ENCODE measurements around the gene HOTAIR.

The HOTAIR gene

GRCh38 chr12:53980104-53980801 lies 5.5 kb upstream of the HOTAIR start:
- H3K36me3 ChIP-seq (ENCODE audit: control insufficient read depth in 5 of 5, insufficient read depth in 5 of 5, low read length in 5 of 5) = no peaks in the 10 kb centered on the region

DNA sequence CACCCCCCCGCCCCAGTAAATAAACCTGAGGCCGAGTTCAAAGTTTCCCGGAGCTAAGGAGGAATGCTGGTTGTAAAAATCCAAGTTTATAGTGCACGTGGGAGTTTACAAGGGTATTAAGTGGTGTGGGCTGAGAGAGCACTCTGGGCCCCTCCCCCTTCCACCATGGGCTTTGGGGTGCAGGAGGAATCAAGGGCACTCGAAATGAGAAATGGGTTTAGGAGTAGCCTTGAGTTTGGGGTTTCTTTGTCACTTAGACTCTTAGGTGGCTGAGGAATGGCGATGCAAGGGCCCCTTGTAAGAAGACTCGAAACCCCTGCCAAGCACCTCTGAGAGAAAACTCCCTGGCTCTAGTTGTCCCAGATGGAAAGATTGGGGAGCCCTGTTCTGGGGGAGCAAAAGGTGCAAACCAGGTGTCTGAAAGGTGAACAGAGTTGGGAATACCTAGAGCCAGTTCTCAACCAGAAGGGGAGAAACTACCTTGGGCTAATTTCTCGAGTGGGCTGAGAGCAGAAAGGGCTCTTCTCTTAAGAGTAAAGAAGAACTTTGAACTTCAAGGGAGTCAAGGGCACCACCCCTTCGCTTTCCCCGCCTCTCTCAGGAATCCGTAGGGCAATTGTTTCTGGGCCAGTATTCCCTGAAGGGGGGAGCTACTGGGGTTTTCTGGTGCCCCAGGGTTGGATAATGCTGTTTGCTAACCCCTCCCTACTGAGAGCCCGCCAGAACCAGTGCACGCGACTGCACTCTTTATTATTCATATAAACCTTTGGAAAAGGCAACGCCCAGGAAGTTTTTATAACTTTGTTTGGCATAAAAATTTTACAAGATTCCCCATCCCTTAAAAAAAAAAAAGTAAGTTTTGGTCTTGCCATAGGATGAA lies 4.0 kb upstream of the HOTAIR start:
- Histone ChIP-seq H3K9me3 (ENCODE audit: control insufficient read depth in 5 of 5, low read length in 5 of 5) (no peaks in the 10 kb centered on the region), H3K27me3 (ENCODE audit: control insufficient read depth in 5 of 5, insufficient read depth in 4 of 5, low read length in 5 of 5) (peaks cover 14 to 78% (median 57%) of the 10 kb centered on the region in 5 donors), H3K4me3 (ENCODE audit: low read depth in 1 of 5, low read length in 5 of 5) (no peak overlapping the region), H3K36me3 (ENCODE audit: control insufficient read depth in 5 of 5, insufficient read depth in 5 of 5, low read length in 5 of 5) (no peaks in the 10 kb centered on the region), H3K9ac (ENCODE audit: low read length in 5 of 5) (no peak overlapping the region), H3K27ac (ENCODE audit: low read depth, low read length) (no peak overlapping the region), H3K4me1 (ENCODE audit: control insufficient read depth in 5 of 5, insufficient read depth in 5 of 5, low read length in 5 of 5) (peaks cover 0 to 21% (median 19%) of the 10 kb centered on the region in 5 donors)

More at GRCh38 chr12:53980104-53980801, 5.5 kb upstream of the HOTAIR start:
- no peaks in the 10 kb centered on the region for H3K9me3 ChIP-seq (ENCODE audit: control insufficient read depth in 5 of 5, low read length in 5 of 5)
- H3K4me1 ChIP-seq (ENCODE audit: control insufficient read depth in 5 of 5, insufficient read depth in 5 of 5, low read length in 5 of 5) = peaks cover 0 to 14% (median 12%) of the 10 kb centered on the region in 5 donors
- H3K4me3 ChIP-seq (ENCODE audit: low read depth in 1 of 5, low read length in 5 of 5) = no peak overlapping the region
- H3K27me3 ChIP-seq (ENCODE audit: control insufficient read depth in 5 of 5, insufficient read depth in 4 of 5, low read length in 5 of 5) = peaks cover 14 to 83% (median 58%) of the 10 kb centered on the region in 5 donors
- no peak overlapping the region for H3K9ac ChIP-seq (ENCODE audit: low read length in 5 of 5)
- no peak overlapping the region for H3K27ac ChIP-seq (ENCODE audit: low read depth, low read length)

DNA sequence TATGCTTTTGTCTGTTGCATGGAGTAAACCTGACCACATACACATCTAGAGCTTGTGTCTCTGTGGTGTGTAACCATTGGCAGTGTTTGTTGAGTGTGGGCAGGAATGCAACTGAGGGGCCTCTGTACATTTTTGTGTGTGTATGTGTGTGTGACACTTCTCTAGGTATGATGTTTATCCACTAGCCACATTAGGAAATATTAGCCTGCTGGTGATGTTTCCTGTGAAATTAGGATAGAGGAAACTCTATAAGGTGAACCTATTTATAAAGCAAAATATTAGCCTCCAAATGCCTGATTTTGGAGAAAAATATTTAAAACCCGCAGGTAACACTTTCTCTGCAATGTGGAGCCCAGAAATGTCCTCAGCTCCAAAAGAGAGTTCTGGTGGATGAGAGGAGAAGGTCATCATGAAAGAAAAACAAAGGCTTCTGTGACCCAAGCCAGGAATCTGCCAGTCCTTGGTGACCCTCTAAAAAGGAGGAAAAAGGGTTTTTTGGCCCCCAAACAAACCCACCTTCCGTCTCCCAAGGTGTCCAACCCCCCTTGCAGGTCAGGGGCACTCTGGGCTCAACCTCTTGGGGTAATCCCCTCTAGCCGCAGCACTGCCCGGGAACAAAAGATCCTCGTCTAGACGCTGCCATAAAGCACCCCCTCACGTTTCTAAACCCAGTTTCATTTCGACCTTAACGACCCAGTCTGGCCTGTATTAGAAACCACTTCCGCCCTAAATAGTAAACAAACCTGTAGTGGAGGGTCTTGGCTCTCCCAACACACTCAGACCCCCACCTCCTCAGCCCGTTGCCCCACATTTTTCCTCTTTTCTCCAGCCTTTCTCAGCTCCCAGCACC lies 3.1 kb upstream of the HOTAIR start:
- Histone ChIP-seq H3K4me1 (ENCODE audit: control insufficient read depth in 5 of 5, insufficient read depth in 5 of 5, low read length in 5 of 5) (peaks cover 0 to 26% (median 24%) of the 10 kb centered on the region in 5 donors), H3K27me3 (ENCODE audit: control insufficient read depth in 5 of 5, insufficient read depth in 4 of 5, low read length in 5 of 5) (peaks cover 21 to 78% (median 56%) of the 10 kb centered on the region in 5 donors), H3K36me3 (ENCODE audit: control insufficient read depth in 5 of 5, insufficient read depth in 5 of 5, low read length in 5 of 5) (no peaks in the 10 kb centered on the region), H3K9me3 (ENCODE audit: control insufficient read depth in 5 of 5, low read length in 5 of 5) (peaks cover 0 to 4% (median 0%) of the 10 kb centered on the region in 5 donors), H3K4me3 (ENCODE audit: low read depth in 1 of 5, low read length in 5 of 5) (no peak overlapping the region), H3K9ac (ENCODE audit: low read length in 5 of 5) (no peak overlapping the region), H3K27ac (ENCODE audit: low read depth, low read length) (no peak overlapping the region)

GRCh38 chr12:53976823-53977595 lies 2.3 kb upstream of the HOTAIR start:
- H3K27me3 ChIP-seq (ENCODE audit: control insufficient read depth in 5 of 5, insufficient read depth in 4 of 5, low read length in 5 of 5) = peaks cover 29 to 78% (median 59%) of the 10 kb centered on the region in 5 donors
- H3K9ac ChIP-seq (ENCODE audit: low read length in 5 of 5) = no peak overlapping the region
- H3K4me3 ChIP-seq (ENCODE audit: low read depth in 1 of 5, low read length in 5 of 5) = no peak overlapping the region
- H3K4me1 ChIP-seq (ENCODE audit: control insufficient read depth in 5 of 5, insufficient read depth in 5 of 5, low read length in 5 of 5) = peaks cover 0 to 26% (median 25%) of the 10 kb centered on the region in 5 donors
- no peaks in the 10 kb centered on the region for H3K36me3 ChIP-seq (ENCODE audit: control insufficient read depth in 5 of 5, insufficient read depth in 5 of 5, low read length in 5 of 5)
- H3K27ac ChIP-seq (ENCODE audit: low read depth, low read length) = no peak overlapping the region
- peaks cover 0 to 4% (median 0%) of the 10 kb centered on the region in 5 donors for H3K9me3 ChIP-seq (ENCODE audit: control insufficient read depth in 5 of 5, low read length in 5 of 5)

GRCh38 chr12:53976172-53976822 lies 1.5 kb upstream of the HOTAIR start:
- no peaks in the 10 kb centered on the region for H3K36me3 ChIP-seq (ENCODE audit: control insufficient read depth in 5 of 5, insufficient read depth in 5 of 5, low read length in 5 of 5)
- no peak overlapping the region for H3K27ac ChIP-seq (ENCODE audit: low read depth, low read length)
- H3K4me3 ChIP-seq (ENCODE audit: low read depth in 1 of 5, low read length in 5 of 5) = no peak overlapping the region
- H3K27me3 ChIP-seq (ENCODE audit: control insufficient read depth in 5 of 5, insufficient read depth in 4 of 5, low read length in 5 of 5) = peaks cover 34 to 80% (median 61%) of the 10 kb centered on the region in 5 donors
- H3K9ac ChIP-seq (ENCODE audit: low read length in 5 of 5) = no peak overlapping the region
- H3K4me1 ChIP-seq (ENCODE audit: control insufficient read depth in 5 of 5, insufficient read depth in 5 of 5, low read length in 5 of 5) = peaks cover 0 to 26% (median 25%) of the 10 kb centered on the region in 5 donors
- H3K9me3 ChIP-seq (ENCODE audit: control insufficient read depth in 5 of 5, low read length in 5 of 5) = peaks cover 0 to 4% (median 0%) of the 10 kb centered on the region in 5 donors

- H3K27ac ChIP-seq (ENCODE audit: low read depth, low read length) = no peak overlapping the region
- H3K36me3 ChIP-seq (ENCODE audit: control insufficient read depth in 5 of 5, insufficient read depth in 5 of 5, low read length in 5 of 5) = no peaks in the 10 kb centered on the region
- peaks cover 36 to 82% (median 68%) of the 10 kb centered on the region in 5 donors for H3K27me3 ChIP-seq (ENCODE audit: control insufficient read depth in 5 of 5, insufficient read depth in 4 of 5, low read length in 5 of 5)
- H3K4me3 ChIP-seq (ENCODE audit: low read depth in 1 of 5, low read length in 5 of 5) = peak overlapping the region in 1 of 5 donors; percentile 66
- H3K9ac ChIP-seq (ENCODE audit: low read length in 5 of 5) = no peak overlapping the region
- peaks cover 0 to 26% (median 25%) of the 10 kb centered on the region in 5 donors for H3K4me1 ChIP-seq (ENCODE audit: control insufficient read depth in 5 of 5, insufficient read depth in 5 of 5, low read length in 5 of 5)
- peaks cover 0 to 4% (median 0%) of the 10 kb centered on the region in 5 donors for H3K9me3 ChIP-seq (ENCODE audit: control insufficient read depth in 5 of 5, low read length in 5 of 5)
Observed at GRCh38 chr12:53975479-53976152, 862 bp upstream of the HOTAIR start.

DNA sequence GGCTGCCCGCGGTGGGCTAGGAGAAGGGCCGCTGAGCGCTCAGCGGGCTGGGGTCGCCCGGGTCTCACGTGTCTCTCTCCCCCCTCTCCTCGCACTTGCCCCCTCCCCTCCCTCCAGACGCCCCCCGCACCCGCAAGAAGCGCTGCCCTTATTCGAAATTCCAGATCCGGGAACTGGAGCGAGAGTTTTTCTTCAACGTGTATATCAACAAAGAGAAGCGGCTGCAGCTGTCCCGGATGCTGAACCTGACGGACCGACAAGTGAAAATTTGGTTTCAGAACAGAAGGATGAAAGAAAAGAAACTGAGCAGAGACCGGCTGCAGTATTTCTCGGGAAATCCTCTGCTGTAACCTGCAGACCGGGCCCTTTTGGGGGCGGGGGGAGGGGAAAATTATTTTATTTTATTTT lies 314 bp upstream of the HOTAIR start:
- H3K9me3 ChIP-seq (ENCODE audit: control insufficient read depth in 5 of 5, low read length in 5 of 5) = peaks cover 0 to 4% (median 0%) of the 10 kb centered on the region in 5 donors
- peaks cover 39 to 88% (median 70%) of the 10 kb centered on the region in 5 donors for H3K27me3 ChIP-seq (ENCODE audit: control insufficient read depth in 5 of 5, insufficient read depth in 4 of 5, low read length in 5 of 5)
- H3K9ac ChIP-seq (ENCODE audit: low read length in 5 of 5) = no peak overlapping the region
- peak overlapping the region in 3 of 5 donors; percentile 39 to 66 (median 60) for H3K4me3 ChIP-seq (ENCODE audit: low read depth in 1 of 5, low read length in 5 of 5)
- peaks cover 0 to 26% (median 25%) of the 10 kb centered on the region in 5 donors for H3K4me1 ChIP-seq (ENCODE audit: control insufficient read depth in 5 of 5, insufficient read depth in 5 of 5, low read length in 5 of 5)
- no peaks in the 10 kb centered on the region for H3K36me3 ChIP-seq (ENCODE audit: control insufficient read depth in 5 of 5, insufficient read depth in 5 of 5, low read length in 5 of 5)
- no peak overlapping the region for H3K27ac ChIP-seq (ENCODE audit: low read depth, low read length)

DNA sequence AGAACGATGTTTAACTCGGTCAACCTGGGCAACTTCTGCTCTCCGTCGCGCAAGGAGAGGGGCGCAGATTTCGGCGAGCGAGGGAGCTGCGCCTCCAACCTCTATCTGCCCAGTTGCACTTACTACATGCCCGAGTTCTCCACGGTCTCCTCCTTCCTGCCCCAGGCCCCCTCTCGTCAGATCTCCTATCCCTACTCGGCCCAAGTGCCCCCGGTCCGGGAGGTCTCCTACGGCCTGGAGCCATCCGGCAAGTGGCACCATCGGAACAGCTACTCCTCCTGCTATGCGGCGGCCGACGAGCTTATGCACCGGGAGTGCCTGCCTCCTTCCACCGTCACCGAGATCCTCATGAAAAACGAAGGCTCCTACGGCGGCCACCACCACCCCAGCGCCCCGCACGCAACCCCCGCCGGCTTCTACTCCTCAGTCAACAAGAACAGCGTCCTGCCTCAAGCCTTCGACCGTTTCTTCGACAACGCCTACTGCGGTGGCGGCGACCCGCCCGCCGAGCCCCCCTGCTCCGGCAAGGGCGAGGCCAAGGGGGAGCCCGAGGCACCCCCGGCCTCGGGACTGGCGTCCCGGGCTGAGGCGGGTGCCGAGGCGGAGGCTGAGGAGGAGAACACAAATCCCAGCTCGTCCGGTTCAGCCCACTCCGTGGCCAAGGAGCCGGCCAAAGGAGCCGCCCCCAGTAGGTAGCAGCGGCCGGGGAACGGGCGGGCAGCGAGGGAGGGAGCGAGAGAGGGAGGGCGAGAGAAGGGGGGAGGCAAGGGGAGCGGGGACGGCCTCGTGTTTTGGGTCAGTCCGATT lies 1.3 kb downstream of the HOTAIR start:
- H3K4me3 ChIP-seq (ENCODE audit: low read depth in 1 of 5, low read length in 5 of 5) = peak overlapping the region; percentile 19 to 59 (median 39)
- no peak overlapping the region for H3K27ac ChIP-seq (ENCODE audit: low read depth, low read length)
- H3K9ac ChIP-seq (ENCODE audit: low read length in 5 of 5) = no peak overlapping the region
- no peaks in the 10 kb centered on the region for H3K36me3 ChIP-seq (ENCODE audit: control insufficient read depth in 5 of 5, insufficient read depth in 5 of 5, low read length in 5 of 5)
- peaks cover 52 to 90% (median 73%) of the 10 kb centered on the region in 5 donors for H3K27me3 ChIP-seq (ENCODE audit: control insufficient read depth in 5 of 5, insufficient read depth in 4 of 5, low read length in 5 of 5)
- H3K4me1 ChIP-seq (ENCODE audit: control insufficient read depth in 5 of 5, insufficient read depth in 5 of 5, low read length in 5 of 5) = peaks cover 0 to 26% (median 25%) of the 10 kb centered on the region in 5 donors
- peaks cover 0 to 4% (median 0%) of the 10 kb centered on the region in 5 donors for H3K9me3 ChIP-seq (ENCODE audit: control insufficient read depth in 5 of 5, low read length in 5 of 5)
